NCI-H2227 (cell line): ENCODE results near the gene ARL9.
"Not testable (repeated sequence)": the region's sequence is repeated elsewhere in the genome, so short reads cannot be mapped to it uniquely, and the experiment has no call there.

Experiments used
- DNase-seq: peaks from one replicate; lab custom pipeline; 2025; ENCODE audit not compliant: unreplicated experiment; lab: John Stamatoyannopoulos, UW

ARL9 gene, protein sequence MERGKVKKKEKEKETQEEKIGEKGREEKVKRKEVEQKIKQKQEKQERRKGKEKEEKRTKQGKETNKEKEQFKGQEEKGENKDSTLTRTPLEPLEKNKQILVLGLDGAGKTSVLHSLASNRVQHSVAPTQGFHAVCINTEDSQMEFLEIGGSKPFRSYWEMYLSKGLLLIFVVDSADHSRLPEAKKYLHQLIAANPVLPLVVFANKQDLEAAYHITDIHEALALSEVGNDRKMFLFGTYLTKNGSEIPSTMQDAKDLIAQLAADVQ

GRCh38 chr4:56505269-56506130 is at the start of gene ARL9:
Gene ARL9 (plus strand): TSS chr4:56505791. CDS start chr4:56505863, 72 bp downstream.
- peak; percentile 67 for DNase-seq

GRCh38 chr4:56460085-56460484 is 45.5 kb upstream of the ARL9 start:
- no peak for DNase-seq

GRCh38 chr4:56462157-56462556 is 43.4 kb upstream of the ARL9 start:
- no peak for DNase-seq

GRCh38 chr4:56463711-56464110 is 41.9 kb upstream of the ARL9 start:
- no peak for DNase-seq

DNA sequence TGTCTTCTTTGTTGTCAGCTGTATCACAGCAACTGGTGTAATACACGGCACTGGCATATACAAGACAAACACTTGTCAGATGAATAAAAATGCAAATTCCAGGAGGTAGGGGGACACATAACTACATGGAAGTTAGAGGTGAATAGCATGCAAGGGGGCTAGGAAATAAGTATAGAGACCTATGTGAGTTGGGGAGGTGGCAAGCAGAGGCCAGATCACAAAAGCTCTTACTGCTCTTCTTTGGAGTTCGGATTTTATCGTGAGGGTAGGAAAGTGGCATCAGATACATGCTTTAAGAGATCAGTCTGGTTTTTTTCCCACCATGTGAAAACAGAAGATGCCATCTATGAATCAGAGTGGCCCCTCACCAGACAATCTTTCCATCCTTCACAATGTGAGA is 41.0 kb upstream of the ARL9 start:
- DNase-seq = no peak

- DNase-seq = no peak
Measured at GRCh38 chr4:56465599-56466295, 39.8 kb upstream of the ARL9 start.

- DNase-seq = not testable (repeated sequence)
Measured at GRCh38 chr4:56466296-56466761, 39.3 kb upstream of the ARL9 start.

GRCh38 chr4:56466910-56467283 is 38.7 kb upstream of the ARL9 start:
- peak; percentile 1 for DNase-seq

DNA sequence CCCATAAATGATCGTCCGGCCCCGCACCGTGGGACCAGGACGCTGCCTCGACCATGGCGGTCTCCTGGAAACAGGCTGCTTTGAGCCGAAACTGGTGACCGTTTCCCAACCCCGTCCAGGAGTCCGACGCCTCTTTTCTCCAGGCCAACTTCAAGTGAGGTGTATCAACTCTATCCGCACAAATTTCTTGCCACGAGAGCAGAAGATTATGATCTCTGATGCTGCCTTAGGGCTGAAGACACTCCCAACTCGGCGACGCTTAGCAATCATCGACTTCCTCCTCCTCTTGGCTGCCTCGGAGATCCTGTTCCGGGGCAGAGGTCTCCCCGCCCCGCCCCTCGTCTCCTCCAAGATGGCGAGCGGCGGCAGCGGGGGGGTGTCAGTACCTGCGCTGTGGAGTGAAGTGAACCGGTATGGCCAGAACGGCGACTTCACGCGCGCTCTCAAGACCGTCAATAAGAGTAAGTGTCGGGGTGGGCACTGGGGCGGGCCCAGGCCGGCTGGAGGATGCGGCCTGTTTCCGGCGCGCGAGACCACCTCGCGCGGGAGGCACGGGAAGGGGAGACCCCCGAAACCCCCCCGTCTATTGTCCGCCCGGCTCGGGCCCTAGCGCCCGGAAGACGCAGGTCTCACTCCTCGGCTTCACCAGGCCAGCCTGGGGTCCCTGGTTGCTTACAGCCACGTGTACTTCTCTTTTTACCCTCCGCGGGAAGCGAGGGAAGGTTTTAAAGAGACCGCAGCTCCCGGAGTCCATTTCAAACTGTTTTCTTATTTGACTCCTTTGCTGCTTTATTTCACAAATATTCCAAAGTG is 38.1 kb upstream of the ARL9 start, which contains the start of gene SRP72:
Gene SRP72, plus strand, starts transcription at position 334 of the 813 bp plus-strand sequence. Its CDS starts 19 bp downstream, at position 353.
- peak; percentile 84 for DNase-seq

DNA sequence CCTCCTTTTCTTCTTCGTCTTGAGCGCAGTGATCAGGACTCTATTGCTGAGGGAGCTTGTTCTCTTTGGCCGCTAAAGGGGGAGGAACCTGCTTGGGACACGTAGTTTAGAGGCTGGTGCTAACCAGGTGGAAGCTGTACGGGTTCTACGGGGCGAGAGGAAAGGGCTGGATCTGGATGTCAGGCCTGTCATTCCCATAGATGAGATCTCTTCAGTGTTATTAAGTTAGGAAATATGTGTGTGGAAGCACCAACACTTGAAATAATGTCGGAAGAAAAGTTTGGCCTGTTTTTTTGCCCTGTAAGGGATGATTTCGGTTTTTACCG is 37.5 kb upstream of the ARL9 start:
- peak; percentile 31 for DNase-seq

DNA sequence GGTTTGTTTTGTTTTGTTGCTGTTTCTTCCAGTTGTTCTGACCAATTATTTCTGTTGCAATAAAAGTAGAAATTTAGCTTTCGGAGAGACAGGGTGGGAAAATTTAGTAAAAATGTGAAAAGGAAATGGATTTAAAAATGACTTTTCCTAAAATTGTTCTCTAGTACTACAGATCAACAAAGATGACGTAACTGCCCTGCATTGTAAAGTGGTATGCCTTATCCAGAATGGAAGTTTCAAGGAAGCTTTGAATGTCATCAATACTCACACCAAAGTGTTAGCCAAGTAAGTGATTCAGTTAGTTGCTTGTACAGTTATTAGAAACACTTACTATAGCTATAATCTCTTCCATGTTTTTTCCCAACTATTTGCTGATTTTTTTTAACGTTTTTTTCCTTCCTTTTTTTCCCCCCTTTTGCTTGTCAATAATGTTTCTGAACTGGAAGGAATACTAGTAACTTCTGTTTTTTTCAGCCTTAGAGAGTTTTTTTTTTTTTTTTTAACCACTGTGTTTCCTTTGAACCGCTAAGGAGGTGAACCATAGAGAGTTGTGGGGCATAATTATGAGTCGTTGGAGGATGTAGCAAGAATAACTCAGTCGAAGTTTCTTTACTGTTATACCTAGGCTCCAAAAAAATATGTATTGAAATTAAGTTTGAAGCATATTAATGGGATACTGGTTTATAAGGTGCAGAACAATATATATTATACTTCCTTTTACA is 35.9 kb upstream of the ARL9 start:
- DNase-seq = no peak

- no peak for DNase-seq
Measured at GRCh38 chr4:56475917-56476316, 29.7 kb upstream of the ARL9 start.

GRCh38 chr4:56477192-56477702 is 28.3 kb upstream of the ARL9 start:
- no peak for DNase-seq

- DNase-seq = no peak
Measured at GRCh38 chr4:56480691-56481090, 24.9 kb upstream of the ARL9 start.

DNA sequence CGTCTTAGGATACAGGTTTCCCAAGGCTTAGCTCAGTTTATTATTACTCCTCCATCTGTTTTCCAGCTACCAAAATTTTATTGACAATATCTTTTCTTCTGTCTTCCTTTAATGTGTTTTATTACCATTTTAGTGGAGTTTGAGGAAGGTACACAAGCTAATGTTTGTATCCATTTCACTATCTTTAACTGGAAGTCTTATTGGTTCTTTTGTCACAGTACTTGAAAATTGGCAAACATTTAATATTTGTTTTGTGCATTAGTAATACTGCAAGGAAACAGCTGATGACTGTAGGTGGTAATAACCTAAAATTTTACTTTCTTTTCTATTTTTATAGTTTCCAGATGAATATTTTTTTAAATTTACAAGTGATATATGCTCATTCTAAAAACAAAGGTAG is 9.3 kb upstream of the ARL9 start:
- no peak for DNase-seq

DNA sequence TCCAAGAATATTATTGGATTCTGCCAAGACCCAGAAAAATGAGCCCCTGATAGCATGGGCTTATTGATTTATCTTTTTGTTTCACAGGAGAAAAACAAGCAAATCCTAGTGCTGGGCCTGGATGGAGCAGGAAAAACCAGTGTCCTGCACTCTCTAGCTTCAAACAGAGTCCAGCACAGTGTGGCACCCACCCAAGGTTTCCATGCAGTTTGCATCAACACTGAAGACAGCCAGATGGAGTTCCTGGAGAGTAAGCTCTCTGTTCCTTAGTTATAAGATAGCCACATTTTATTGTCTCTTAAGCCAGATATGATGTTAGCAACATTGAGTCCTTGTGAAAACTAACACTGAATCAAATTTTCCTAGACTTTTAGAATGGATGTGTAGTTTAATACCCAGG is 5.5 kb downstream of the ARL9 start:
- DNase-seq = no peak

DNA sequence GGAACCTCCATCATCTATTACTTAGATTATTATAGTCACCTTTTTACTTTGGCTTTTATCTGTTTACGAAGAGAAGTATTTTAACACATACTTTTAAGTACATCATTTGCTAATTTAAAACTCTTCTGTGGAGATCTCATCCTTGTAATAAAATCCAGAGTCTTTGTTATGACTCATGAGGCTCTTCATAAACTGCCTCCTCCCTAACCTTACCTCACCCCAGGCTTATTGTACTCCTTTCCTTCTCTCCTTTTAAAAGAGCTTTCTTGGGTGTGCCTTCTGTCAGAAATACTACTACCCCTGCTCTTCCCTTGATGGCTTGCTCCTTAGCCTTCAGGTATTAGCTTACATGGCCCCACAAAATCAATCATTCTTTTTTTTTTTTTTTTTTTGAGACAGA is 6.6 kb downstream of the ARL9 start:
- DNase-seq = no peak

DNA sequence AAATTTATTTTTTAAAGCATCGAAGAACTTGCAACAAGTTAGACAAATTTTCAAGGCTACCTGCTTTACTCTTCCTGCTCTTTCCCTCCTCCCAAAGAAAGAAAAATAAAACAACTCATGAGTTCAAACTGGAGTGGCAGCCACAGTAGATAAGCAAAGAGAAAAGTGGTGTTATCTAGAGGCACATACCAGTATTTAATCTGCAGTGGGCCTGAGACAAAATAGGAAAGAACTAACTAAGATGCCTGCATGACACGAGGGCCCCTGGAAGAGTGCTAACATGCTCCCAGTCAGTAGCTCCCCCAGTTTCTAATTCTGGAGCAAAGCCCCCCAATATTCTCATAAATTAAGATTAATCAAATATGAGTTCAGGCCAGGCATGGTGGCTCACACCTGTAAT is 7.9 kb downstream of the ARL9 start:
- no peak for DNase-seq

DNA sequence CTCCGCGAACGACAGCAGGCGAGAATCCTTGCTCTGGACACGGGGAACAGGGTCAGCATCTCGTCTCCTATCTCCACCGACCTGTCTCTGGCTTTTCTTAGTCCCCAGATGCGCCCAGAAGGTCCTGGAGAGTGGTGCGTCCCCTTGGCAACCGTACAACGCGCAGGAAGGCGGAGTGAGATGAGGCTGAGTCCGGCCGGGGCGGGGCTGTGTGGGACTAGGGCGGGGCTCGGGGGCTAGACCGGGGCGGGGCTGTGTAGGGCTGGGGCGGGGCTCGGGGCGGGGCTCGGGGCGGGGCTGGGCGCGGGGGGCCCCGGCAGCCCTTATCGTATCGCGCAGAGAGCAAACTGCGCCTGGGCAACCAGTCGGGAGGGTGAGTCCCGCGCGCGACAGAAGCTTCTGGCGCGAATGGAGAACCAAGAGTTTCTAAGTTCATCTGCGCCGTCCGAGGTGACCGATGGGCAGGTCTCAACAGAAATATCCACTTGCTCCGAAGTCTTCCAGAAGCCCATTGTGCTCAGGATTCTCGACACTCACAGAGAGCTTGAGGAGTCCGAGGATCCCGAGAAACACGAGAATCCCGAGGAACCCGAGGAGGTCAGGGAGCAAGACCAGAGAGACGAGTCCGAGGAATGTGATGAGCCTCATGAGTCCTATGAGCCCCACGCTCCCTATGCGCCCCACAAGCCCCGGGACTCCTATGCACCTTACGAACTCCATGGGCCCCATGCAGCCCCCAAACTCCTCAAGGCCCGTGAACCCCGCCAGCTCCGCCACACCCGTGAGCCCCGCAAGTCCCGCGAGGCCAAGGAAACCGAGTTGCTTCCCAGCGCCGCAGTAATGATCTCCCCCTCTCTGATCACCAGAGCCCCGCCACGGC is 24.9 kb downstream of the ARL9 start:
- peak; percentile 79 for DNase-seq
